Muscle layer of colon (tissue), 2 donors: ENCODE results near the gene INTS15.
"Not testable (repeated sequence)": the region's sequence is repeated elsewhere in the genome, so short reads cannot be mapped to it uniquely, and the experiment has no call there.

Experiments used
- H3K27ac ChIP-seq: one replicate; pipeline ENCODE4 v1.7.0; 2013; ENCODE audit warnings: low read depth, mild to moderate bottlenecking, low read length, moderate library complexity
- H3K27me3 ChIP-seq, 2 donors: one replicate each; pipeline ENCODE4 v1.7.0; 2013; ENCODE audit warnings: low read length in 2 of 2, mild to moderate bottlenecking in 2 of 2; ENCODE audit not compliant: insufficient read depth in 2 of 2, control insufficient read depth in 1 of 2
- H3K36me3 ChIP-seq: one replicate; pipeline ENCODE4 v1.7.0; 2013; ENCODE audit warnings: mild to moderate bottlenecking, low read length; ENCODE audit not compliant: insufficient read depth
- H3K4me1 ChIP-seq: one replicate; pipeline ENCODE4 v1.7.0; 2013; ENCODE audit warnings: mild to moderate bottlenecking, low read length; ENCODE audit not compliant: insufficient read depth
- H3K4me3 ChIP-seq, 2 donors: one replicate each; pipeline ENCODE4 v1.7.0; 2013; ENCODE audit warnings: low read length in 2 of 2, low read depth in 1 of 2, mild to moderate bottlenecking in 1 of 2, moderate library complexity in 1 of 2
- H3K9ac ChIP-seq: one replicate; pipeline ENCODE4 v1.7.0; 2013; ENCODE audit warnings: low read length
- H3K9me3 ChIP-seq: one replicate; pipeline ENCODE4 v1.7.0; 2013; ENCODE audit warnings: mild to moderate bottlenecking, low read length
- donor health status: abdominal sarcoma.
- donor health status: Adenocarcinoma of cecum.

INTS15 gene

GRCh38 chr7:6578114-6579084, 11.4 kb upstream of the INTS15 start:
- Histone ChIP-seq H3K4me3 (peak overlapping the region in 1 of 2 donors; percentile 62), H3K27ac (peak overlapping the region; percentile 91), H3K36me3 (peaks cover 31% of the 10 kb centered on the region)

DNA sequence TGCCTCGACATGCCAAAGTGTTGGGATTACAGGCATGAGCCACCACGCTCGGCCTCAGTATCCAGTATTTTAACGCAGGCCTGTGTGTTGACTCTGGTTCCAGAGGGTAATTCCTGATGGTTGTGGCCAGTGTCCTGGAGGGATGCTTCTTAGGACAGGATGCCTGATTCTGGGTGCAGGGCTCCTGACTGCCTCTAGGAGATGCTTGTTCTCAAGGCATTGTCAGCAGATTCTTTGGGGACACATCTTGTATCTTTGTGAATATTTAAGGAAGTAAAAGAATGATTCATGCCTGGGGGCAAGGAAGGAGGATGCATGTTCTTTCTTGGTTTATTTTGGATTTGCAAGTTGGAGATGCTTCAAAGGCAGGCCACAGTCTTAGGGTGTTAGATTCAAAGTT, 10.4 kb upstream of the INTS15 start:
- Histone ChIP-seq H3K9me3 (no peaks in the 10 kb centered on the region), H3K36me3 (peaks cover 41% of the 10 kb centered on the region), H3K4me1 (peaks cover 4% of the 10 kb centered on the region), H3K27me3 (no peaks in the 10 kb centered on the region), H3K9ac (no peak overlapping the region), H3K4me3 (no peak overlapping the region), H3K27ac (no peak overlapping the region)

More at GRCh38 chr7:6578114-6579084, 11.4 kb upstream of the INTS15 start:
- Histone ChIP-seq H3K9me3 (no peaks in the 10 kb centered on the region), H3K27me3 (no peaks in the 10 kb centered on the region), H3K9ac (no peak overlapping the region), H3K4me1 (peaks cover 4% of the 10 kb centered on the region)

GRCh38 chr7:6585746-6586432, 3.9 kb upstream of the INTS15 start:
- H3K9ac ChIP-seq, H3K4me1 ChIP-seq, H3K4me3 ChIP-seq, H3K9me3 ChIP-seq, H3K27me3 ChIP-seq, H3K27ac ChIP-seq: not testable (repeated sequence)
- peaks cover 51% of the 10 kb centered on the region for H3K36me3 ChIP-seq

DNA sequence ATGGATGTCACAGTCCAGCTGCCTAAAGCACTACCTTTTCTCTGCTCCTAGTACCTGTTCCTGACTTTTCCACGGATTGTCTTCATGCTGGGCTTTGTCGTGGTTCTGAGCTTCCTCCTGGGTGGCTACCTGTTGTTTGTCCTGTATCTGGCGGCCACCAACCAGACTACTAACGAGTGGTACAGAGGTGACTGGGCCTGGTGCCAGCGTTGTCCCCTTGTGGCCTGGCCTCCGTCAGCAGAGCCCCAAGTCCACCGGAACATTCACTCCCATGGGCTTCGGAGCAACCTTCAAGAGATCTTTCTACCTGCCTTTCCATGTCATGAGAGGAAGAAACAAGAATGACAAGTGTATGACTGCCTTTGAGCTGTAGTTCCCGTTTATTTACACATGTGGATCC, 1.3 kb upstream of the INTS15 start:
- Histone ChIP-seq H3K36me3 (peaks cover 38% of the 10 kb centered on the region), H3K9me3 (no peaks in the 10 kb centered on the region), H3K9ac (no peak overlapping the region), H3K27ac (no peak overlapping the region), H3K4me3 (no peak overlapping the region), H3K27me3 (no peaks in the 10 kb centered on the region), H3K4me1 (peaks cover 8% of the 10 kb centered on the region)

GRCh38 chr7:6589151-6589828, 531 bp upstream of the INTS15 start:
- Histone ChIP-seq H3K9me3 (no peaks in the 10 kb centered on the region), H3K4me1 (peaks cover 8% of the 10 kb centered on the region), H3K9ac (no peak overlapping the region), H3K27ac (peak overlapping the region; percentile 63), H3K36me3 (peaks cover 38% of the 10 kb centered on the region), H3K27me3 (no peaks in the 10 kb centered on the region), H3K4me3 (peak overlapping the region in 1 of 2 donors; percentile 7)

- Histone ChIP-seq H3K27ac (peak overlapping the region; percentile 85), H3K4me1 (peaks cover 8% of the 10 kb centered on the region), H3K9me3 (no peaks in the 10 kb centered on the region), H3K4me3 (peak overlapping the region; percentile 80 to 81), H3K36me3 (peaks cover 37% of the 10 kb centered on the region), H3K9ac (peak overlapping the region; percentile 61), H3K27me3 (no peaks in the 10 kb centered on the region)
Observed at GRCh38 chr7:6590645-6591110, 857 bp downstream of the INTS15 start.

DNA sequence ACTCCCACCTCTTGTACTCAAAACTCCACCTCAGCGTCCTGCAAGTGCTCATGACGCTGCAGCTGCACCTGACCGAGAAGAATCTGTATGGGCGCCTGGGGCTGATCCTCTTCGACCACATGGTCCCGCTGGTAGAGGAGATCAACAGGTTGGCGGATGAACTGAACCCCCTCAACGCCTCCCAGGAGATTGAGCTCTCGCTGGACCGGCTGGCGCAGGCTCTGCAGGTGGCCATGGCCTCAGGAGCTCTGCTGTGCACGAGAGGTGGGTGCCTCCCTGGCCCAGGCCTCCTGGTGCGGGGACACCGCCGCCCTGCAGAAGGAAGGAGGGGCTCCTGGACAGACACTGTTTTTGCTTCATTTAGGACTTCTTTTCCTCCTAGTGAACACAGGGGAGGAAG, 10.3 kb downstream of the INTS15 start:
- H3K27me3 ChIP-seq = no peaks in the 10 kb centered on the region
- no peaks in the 10 kb centered on the region for H3K4me1 ChIP-seq
- no peaks in the 10 kb centered on the region for H3K9me3 ChIP-seq
- no peak overlapping the region for H3K9ac ChIP-seq
- H3K4me3 ChIP-seq = no peak overlapping the region
- peaks cover 57% of the 10 kb centered on the region for H3K36me3 ChIP-seq
- H3K27ac ChIP-seq = no peak overlapping the region

DNA sequence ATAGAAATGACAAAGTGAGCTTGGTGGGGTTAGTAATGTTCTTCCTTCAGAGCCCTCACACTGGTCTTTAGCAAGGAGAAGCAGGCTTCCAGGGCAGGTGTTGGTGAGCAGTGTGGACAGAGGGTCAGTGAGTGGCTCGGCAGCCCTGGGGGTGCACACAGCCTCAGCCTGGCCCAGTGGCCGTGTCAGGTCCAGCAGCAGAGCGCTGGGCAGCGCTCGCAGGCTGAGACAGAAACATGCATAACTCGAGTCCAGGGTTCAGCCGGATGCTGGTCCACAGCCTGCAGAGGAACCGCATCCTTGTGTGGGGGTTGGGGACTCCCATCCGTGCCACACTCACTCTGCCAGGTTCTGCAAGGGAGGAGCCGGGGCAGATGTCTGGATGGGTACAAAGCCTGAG, 14.6 kb downstream of the INTS15 start:
- H3K9ac ChIP-seq = no peak overlapping the region
- H3K36me3 ChIP-seq = peaks cover 19% of the 10 kb centered on the region
- H3K4me3 ChIP-seq = no peak overlapping the region
- H3K9me3 ChIP-seq = no peaks in the 10 kb centered on the region
- no peaks in the 10 kb centered on the region for H3K27me3 ChIP-seq
- H3K4me1 ChIP-seq = no peaks in the 10 kb centered on the region
- H3K27ac ChIP-seq = no peak overlapping the region

DNA sequence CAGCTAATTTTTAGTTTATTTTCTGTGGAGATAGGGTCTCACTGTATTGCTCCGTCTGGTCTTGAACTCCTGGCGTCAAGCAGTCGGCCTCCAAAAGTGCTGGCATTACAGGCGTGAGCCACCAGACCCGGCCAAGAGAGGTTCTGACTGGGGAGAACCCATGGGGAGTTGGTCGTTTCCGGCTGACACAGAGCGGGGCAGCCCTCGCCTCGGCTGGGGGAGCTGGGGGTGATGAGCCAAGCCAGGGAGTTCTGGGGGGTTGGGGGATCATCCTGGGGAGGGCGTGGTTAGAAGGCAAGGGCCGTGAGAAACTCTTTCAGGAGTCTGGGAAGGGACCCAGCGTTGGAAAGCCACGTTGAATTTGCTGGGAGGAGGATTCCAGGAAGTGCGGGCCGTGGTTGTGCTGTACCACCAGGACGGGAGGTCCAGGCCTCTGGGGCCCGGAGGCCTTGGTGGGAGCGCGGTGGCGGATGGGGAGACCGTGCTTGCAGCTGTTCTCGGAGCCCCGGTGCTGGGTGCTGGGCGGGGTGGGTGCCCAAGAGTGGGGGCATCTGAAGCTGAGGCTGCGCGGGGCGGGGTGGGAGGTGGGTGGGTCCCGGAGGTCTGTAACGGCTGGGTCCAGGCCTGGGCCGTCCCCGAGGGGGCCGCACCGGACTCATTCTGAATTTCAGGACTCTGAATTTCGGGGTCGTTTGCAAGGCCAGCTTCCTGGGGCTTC, 17.2 kb downstream of the INTS15 start:
- no peaks in the 10 kb centered on the region for H3K4me1 ChIP-seq
- peaks cover 4% of the 10 kb centered on the region for H3K36me3 ChIP-seq

GRCh38 chr7:6607651-6608051, 17.8 kb downstream of the INTS15 start:
- no peaks in the 10 kb centered on the region for H3K9me3 ChIP-seq
- H3K9ac ChIP-seq = no peak overlapping the region
- H3K4me3 ChIP-seq = no peak overlapping the region
- no peaks in the 10 kb centered on the region for H3K4me1 ChIP-seq
- no peak overlapping the region for H3K27ac ChIP-seq
- no peaks in the 10 kb centered on the region for H3K36me3 ChIP-seq
- no peaks in the 10 kb centered on the region for H3K27me3 ChIP-seq

More for the DNA sequence above, 17.2 kb downstream of the INTS15 start:
- H3K4me3 ChIP-seq = no peak overlapping the region
- no peak overlapping the region for H3K9ac ChIP-seq
- no peaks in the 10 kb centered on the region for H3K9me3 ChIP-seq
- no peaks in the 10 kb centered on the region for H3K27me3 ChIP-seq
- no peak overlapping the region for H3K27ac ChIP-seq
